ENCODE data around the gene DHRS4L2. TPM values are rescaled to one million over a fixed set of nuclear protein-coding genes. Genes with fewer than 3 reads are reported as not detected.
A peak's percentile ranks its signal among the peaks of the same experiment; 100 is the strongest.

Gene DHRS4L2
- total and polyA plus RNA-seq, 2 donors from 2014 or later = 20.7 to 463 TPM

- Histone ChIP-seq H3K9me3 (ENCODE audit: control insufficient read depth in 2 of 3, insufficient read depth in 1 of 3, low read length in 3 of 3) (no peaks in the 10 kb centered on the region), H3K4me3 (ENCODE audit: low read length in 3 of 3) (peak overlapping the region; percentile 12 to 71 (median 34)), H3K36me3 (ENCODE audit: control insufficient read depth in 2 of 3, insufficient read depth in 3 of 3, low read length in 3 of 3) (no peaks in the 10 kb centered on the region), H3K27me3 (ENCODE audit: control insufficient read depth, insufficient read depth, low read length) (no peaks in the 10 kb centered on the region), H3K27ac (ENCODE audit: low read depth in 2 of 2, low read length in 2 of 2) (peak overlapping the region; percentile 34 to 71), H3K4me1 (ENCODE audit: control insufficient read depth in 2 of 3, insufficient read depth in 2 of 3, low read depth in 1 of 3, low read length in 3 of 3) (peaks cover 0 to 7% (median 0%) of the 10 kb centered on the region in 3 donors), H3K9ac (ENCODE audit: low read length in 3 of 3) (peak overlapping the region in 2 of 3 donors; percentile 30 to 80)
- no peak for TF ChIP-seq CTCF (IDR thresholded peaks at IDR 0.05; ENCODE audit: borderline replicate concordance, extremely low read depth, insufficient read depth)
- no peak for FAIRE-seq
- peak in 1 of 5 donors; percentile 80 for DNase-seq
- intact Hi-C loops (cut with DNase I) = no loop called here
Measured at GRCh38 chr14:24051176-24051788, 62.6 kb downstream of the DHRS4L2 start.

GRCh38 chr14:24051789-24052655 lies 63.3 kb downstream of the DHRS4L2 start, which contains the start of gene CARMIL3:
Gene CARMIL3 (plus strand): TSS chr14:24052009. CDS start chr14:24052154, 145 bp downstream.
- intact Hi-C loops (cut with DNase I) = no loop called here

More at GRCh38 chr14:24051789-24052655, 63.3 kb downstream of the DHRS4L2 start, which contains the start of gene CARMIL3:
- H3K9me3 ChIP-seq (ENCODE audit: control insufficient read depth in 2 of 3, insufficient read depth in 1 of 3, low read length in 3 of 3) = no peaks in the 10 kb centered on the region
- TF ChIP-seq CTCF (IDR thresholded peaks at IDR 0.05; ENCODE audit: borderline replicate concordance, extremely low read depth, insufficient read depth) = peak; percentile 21
- peaks cover 0 to 7% (median 0%) of the 10 kb centered on the region in 3 donors for H3K4me1 ChIP-seq (ENCODE audit: control insufficient read depth in 2 of 3, insufficient read depth in 2 of 3, low read depth in 1 of 3, low read length in 3 of 3)
- no peak for FAIRE-seq
- H3K36me3 ChIP-seq (ENCODE audit: control insufficient read depth in 2 of 3, insufficient read depth in 3 of 3, low read length in 3 of 3) = no peaks in the 10 kb centered on the region
- no peaks in the 10 kb centered on the region for H3K27me3 ChIP-seq (ENCODE audit: control insufficient read depth, insufficient read depth, low read length)
- peak within 1 kb of the TSS; percentile 34 to 71 for H3K27ac ChIP-seq (ENCODE audit: low read depth in 2 of 2, low read length in 2 of 2)
- peak within 1 kb of the TSS; percentile 14 to 80 (median 30) for H3K9ac ChIP-seq (ENCODE audit: low read length in 3 of 3)
- peak; percentile 82 to 93 (median 87) for DNase-seq
- H3K4me3 ChIP-seq (ENCODE audit: low read length in 3 of 3) = peak within 1 kb of the TSS; percentile 44 to 71 (median 50)
